Calu3 (cell line): ENCODE data around the gene DLGAP5. TPM values are rescaled to one million over a fixed set of nuclear protein-coding genes. Genes with fewer than 3 reads are reported as not detected.

Source experiments
- BruUV-seq: library from RNA; stranded (reverse); fragments of 400-500 nt; replicated peaks from 2 replicates; lab custom pipeline; 2021; lab: Mats Ljungman, UMichigan
- CTCF ChIA-PET: fragments of 300-600 bp; sonication (Branson Sonifier 250); formaldehyde crosslinking; loops from one replicate; lab custom pipeline; 2022; ENCODE audit warnings: antibody characterized with exemption; lab: Charles Lee
- DNase-seq: peaks from one replicate; pipeline ENCODE4 v3.0.0; 2022
- H3K27ac Mint-ChIP-seq: one replicate; pipeline ENCODE4 v1.8.0; 2022; ENCODE audit warnings: mixed read lengths; ENCODE audit not compliant: unreplicated experiment
- H3K27me3 Mint-ChIP-seq: one replicate; pipeline ENCODE4 v1.8.0; 2022; ENCODE audit warnings: mixed read lengths; ENCODE audit not compliant: unreplicated experiment
- H3K36me3 Mint-ChIP-seq: one replicate; pipeline ENCODE4 v1.8.0; 2022; ENCODE audit warnings: mild to moderate bottlenecking, moderate library complexity, mixed read lengths; ENCODE audit not compliant: insufficient read depth, unreplicated experiment
- H3K4me1 Mint-ChIP-seq: one replicate; pipeline ENCODE4 v1.8.0; 2022; ENCODE audit warnings: mild to moderate bottlenecking, low read depth, mixed read lengths; ENCODE audit not compliant: unreplicated experiment
- H3K4me3 Mint-ChIP-seq: one replicate; pipeline ENCODE4 v1.8.0; 2022; ENCODE audit warnings: mild to moderate bottlenecking, low read depth, moderate library complexity, mixed read lengths; ENCODE audit not compliant: unreplicated experiment
- H3K9me3 Mint-ChIP-seq: one replicate; pipeline ENCODE4 v1.8.0; 2022; ENCODE audit warnings: low read depth, mixed read lengths; ENCODE audit not compliant: unreplicated experiment
- CTCF ChIP-seq: fragments of 200-600 bp; IDR thresholded peaks from one replicate; pipeline ENCODE4 v1.8.0; 2022; ENCODE audit warnings: antibody characterized with exemption; ENCODE audit not compliant: unreplicated experiment
- intact Hi-C: fragments of 100-400 bp; cut with micrococcal nuclease; formaldehyde crosslinking; loops from one replicate; pipeline ENCODE4 v1.10.0; 2022; ENCODE audit not compliant: unreplicated experiment
- total RNA-seq: library from RNA; stranded (reverse); gene quantifications from 2 replicates; pipeline ENCODE4 v1.2.3, GENCODE V29; 2022

Gene DLGAP5
- total RNA-seq, 1 experiment from 2014 or later: 54.3 TPM

- DNase-seq: no peak
- H3K36me3 Mint-ChIP-seq: peaks cover 6% of the 10 kb centered on the region
- intact Hi-C loops: no loop called here
- no peaks in the 10 kb centered on the region for H3K27me3 Mint-ChIP-seq
- TF ChIP-seq CTCF: no peak
- H3K27ac Mint-ChIP-seq: no peak overlapping the region
- H3K9me3 Mint-ChIP-seq: no peaks in the 10 kb centered on the region
- BruUV-seq: no TSS peak
- H3K4me3 Mint-ChIP-seq: no peak overlapping the region
- H3K4me1 Mint-ChIP-seq: peaks cover 5% of the 10 kb centered on the region
- CTCF ChIA-PET: no interaction called here
Observed at GRCh38 chr14:55158412-55158811, 33.0 kb downstream of the DLGAP5 start.

DNA sequence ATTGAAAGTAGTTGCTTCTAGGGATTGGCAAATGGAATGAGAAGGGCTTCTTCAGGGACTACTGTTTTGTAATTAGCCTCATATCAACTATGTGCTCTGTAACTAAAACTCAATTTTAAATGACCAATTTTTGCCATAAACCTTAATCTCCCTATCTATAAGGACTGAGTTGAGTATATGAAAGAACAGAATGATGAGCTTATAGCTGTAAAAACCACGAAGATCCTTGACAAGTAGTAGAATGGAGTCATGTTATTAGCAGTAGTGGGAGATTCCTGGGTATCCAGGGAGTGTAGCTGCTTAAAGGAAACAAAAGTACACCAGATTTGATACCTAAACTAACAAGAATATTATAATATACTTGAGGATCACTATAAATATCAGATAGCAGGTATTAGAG is 34.3 kb downstream of the DLGAP5 start:
- H3K36me3 Mint-ChIP-seq: peaks cover 6% of the 10 kb centered on the region
- CTCF ChIA-PET: no interaction called here
- no peak for DNase-seq
- intact Hi-C loops: no loop called here
- H3K9me3 Mint-ChIP-seq: no peaks in the 10 kb centered on the region
- no peak for TF ChIP-seq CTCF
- BruUV-seq: no TSS peak
- H3K4me3 Mint-ChIP-seq: no peak overlapping the region
- no peaks in the 10 kb centered on the region for H3K27me3 Mint-ChIP-seq
- no peak overlapping the region for H3K27ac Mint-ChIP-seq
- H3K4me1 Mint-ChIP-seq: peaks cover 5% of the 10 kb centered on the region

GRCh38 chr14:55153951-55154350 is 37.4 kb downstream of the DLGAP5 start:
- Mint-ChIP-seq H3K27ac (no peak overlapping the region), H3K9me3 (no peaks in the 10 kb centered on the region), H3K4me3 (no peak overlapping the region), H3K4me1 (no peaks in the 10 kb centered on the region), H3K36me3 (peaks cover 7% of the 10 kb centered on the region), H3K27me3 (no peaks in the 10 kb centered on the region)
- DNase-seq: no peak
- TF ChIP-seq CTCF: no peak
- CTCF ChIA-PET: no interaction called here
- intact Hi-C loops: no loop called here
- no TSS peak for BruUV-seq

DNA sequence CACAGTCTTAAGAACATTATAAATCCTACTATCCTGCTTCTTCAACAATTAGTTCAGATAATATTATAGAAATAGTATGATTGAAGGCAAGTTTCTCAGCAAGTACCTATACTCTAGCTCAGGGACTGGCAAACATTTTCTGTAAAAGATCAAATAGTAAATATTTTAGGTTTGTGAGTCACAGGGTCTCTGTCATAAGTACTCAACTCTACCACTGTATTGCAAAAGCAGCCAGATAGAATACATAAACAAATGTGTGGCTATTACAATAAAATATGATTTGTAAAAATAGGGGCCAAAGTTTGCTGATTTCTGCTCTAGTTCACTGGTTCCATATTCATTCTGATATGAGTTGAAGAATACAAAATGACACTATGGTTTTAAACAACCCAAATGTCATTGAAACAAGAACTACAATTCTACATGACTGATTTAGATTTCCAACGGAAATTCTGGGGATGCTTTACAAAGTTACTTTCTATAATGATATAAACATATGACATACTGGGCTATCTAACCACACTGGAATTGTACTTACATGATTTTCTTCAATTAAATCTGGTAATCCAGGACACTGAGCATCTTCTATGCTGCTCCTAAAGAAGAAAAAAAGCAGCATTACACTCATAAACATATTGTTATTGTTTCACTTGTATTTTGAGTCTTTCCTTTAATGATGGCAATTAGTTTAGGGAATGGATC is 39.2 kb downstream of the DLGAP5 start:
- no TSS peak for BruUV-seq
- no peaks in the 10 kb centered on the region for H3K27me3 Mint-ChIP-seq
- TF ChIP-seq CTCF: no peak
- CTCF ChIA-PET: interaction anchor here (0.6 kb wide), 2 partner anchors 16 to 966 kb away, joined by 3 read pairs; no protein-coding TSS in a partner anchor
- H3K36me3 Mint-ChIP-seq: peaks cover 13% of the 10 kb centered on the region
- H3K4me3 Mint-ChIP-seq: no peak overlapping the region
- H3K9me3 Mint-ChIP-seq: no peaks in the 10 kb centered on the region
- H3K27ac Mint-ChIP-seq: no peak overlapping the region
- intact Hi-C loops: no loop called here
- DNase-seq: no peak
- H3K4me1 Mint-ChIP-seq: no peaks in the 10 kb centered on the region
